ENCODE measurements around the gene MAGEC1.

MAGEC1 gene

DNA sequence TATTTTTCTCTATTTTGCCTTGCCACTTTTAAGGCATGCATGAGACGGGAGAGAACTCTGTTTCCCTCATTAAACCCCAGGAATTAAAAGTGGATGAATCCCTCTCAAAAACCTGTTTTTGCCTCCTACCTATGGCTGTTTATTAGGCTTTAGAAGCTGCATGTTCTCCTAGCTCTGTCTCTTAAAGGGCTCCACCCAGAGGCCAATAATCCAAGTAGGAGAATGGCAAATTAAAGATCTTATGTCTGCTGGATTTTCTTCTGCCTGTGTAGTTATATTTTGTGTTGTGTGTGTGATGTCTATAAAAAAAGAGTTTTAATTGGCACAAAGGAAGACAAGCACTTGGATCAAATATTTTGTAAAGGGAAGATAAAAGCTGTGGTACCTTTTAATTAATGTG is 32.4 kb downstream of the MAGEC1 start:
- no peak for TF ChIP-seq CTCF (IDR thresholded peaks at IDR 0.05; ENCODE audit: extremely low read depth, insufficient read depth, missing control alignments)
- in situ Hi-C loops (cut with MboI; ENCODE audit: low pct_unique_long_range_greater_than_20kb, low sequenced_read_pairs, unreplicated experiment), result no loop called here
- DNase-seq (ENCODE audit: low spot score), result no peak

GRCh38 chrX:141941234-141941633 is 37.5 kb downstream of the MAGEC1 start:
- DNase-seq (ENCODE audit: low spot score), result no peak
- in situ Hi-C loops (cut with MboI; ENCODE audit: low pct_unique_long_range_greater_than_20kb, low sequenced_read_pairs, unreplicated experiment), result no loop called here
- no peak for TF ChIP-seq CTCF (IDR thresholded peaks at IDR 0.05; ENCODE audit: extremely low read depth, insufficient read depth, missing control alignments)

DNA sequence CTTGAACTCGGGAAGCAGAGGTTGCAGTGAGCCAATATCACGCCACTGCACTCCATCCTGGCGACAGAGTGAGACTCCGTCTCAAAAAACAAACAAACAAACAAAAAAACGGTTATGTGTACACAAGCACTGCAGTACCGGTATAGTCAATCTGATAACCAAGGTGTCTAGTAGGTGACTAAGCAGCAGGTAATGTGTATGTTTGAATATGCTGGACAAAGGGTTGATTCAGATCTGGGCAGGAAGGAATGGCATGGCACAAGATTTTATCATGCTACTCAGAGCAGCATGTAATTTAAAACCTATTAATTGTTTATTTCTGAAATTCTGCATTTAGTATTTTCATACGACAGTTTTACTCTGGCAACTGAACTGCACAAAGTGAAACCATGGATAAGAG is 41.7 kb downstream of the MAGEC1 start:
- no peak for TF ChIP-seq CTCF (IDR thresholded peaks at IDR 0.05; ENCODE audit: extremely low read depth, insufficient read depth, missing control alignments)
- in situ Hi-C loops (cut with MboI; ENCODE audit: low pct_unique_long_range_greater_than_20kb, low sequenced_read_pairs, unreplicated experiment), result no loop called here
- DNase-seq (ENCODE audit: low spot score), result no peak

- in situ Hi-C loops (cut with MboI; ENCODE audit: low pct_unique_long_range_greater_than_20kb, low sequenced_read_pairs, unreplicated experiment), result no loop called here
- DNase-seq (ENCODE audit: low spot score), result no peak
- no peak for TF ChIP-seq CTCF (IDR thresholded peaks at IDR 0.05; ENCODE audit: extremely low read depth, insufficient read depth, missing control alignments)
These were observed 43.7 kb downstream of the MAGEC1 start for GRCh38 chrX:141947350-141947749.

DNA sequence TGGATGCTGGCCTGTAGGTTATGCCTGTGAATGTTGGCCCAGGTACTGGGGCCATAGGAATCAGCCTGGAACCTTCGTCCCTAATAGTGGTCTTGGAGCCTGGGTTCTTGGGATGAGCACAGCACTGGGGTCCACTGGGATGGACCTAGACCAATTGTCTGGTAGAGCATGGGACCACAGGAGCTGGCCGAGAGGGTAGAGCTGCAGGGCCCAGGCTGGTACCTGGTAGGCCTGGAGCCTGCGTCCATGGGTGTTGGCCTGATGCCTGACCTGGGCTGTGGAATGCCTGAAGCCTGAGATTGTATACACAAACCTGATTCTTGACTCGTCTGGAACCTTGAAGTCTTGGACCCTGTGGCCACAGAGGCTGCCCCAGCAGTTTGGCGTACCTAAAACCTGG is 48.9 kb downstream of the MAGEC1 start:
- no peak for DNase-seq (ENCODE audit: low spot score)
- TF ChIP-seq CTCF (IDR thresholded peaks at IDR 0.05; ENCODE audit: extremely low read depth, insufficient read depth, missing control alignments), result no peak
- in situ Hi-C loops (cut with MboI; ENCODE audit: low pct_unique_long_range_greater_than_20kb, low sequenced_read_pairs, unreplicated experiment), result no loop called here

GRCh38 chrX:141958675-141959074 is 55.0 kb downstream of the MAGEC1 start:
- no peak for TF ChIP-seq CTCF (IDR thresholded peaks at IDR 0.05; ENCODE audit: extremely low read depth, insufficient read depth, missing control alignments)
- DNase-seq (ENCODE audit: low spot score), result no peak

More at GRCh38 chrX:141958675-141959074, 55.0 kb downstream of the MAGEC1 start:
- in situ Hi-C loops (cut with MboI; ENCODE audit: low pct_unique_long_range_greater_than_20kb, low sequenced_read_pairs, unreplicated experiment), result no loop called here
